Transverse colon (tissue), 4 donors: ENCODE measurements around the gene EML1.

ENCODE experiments used
- CTCF ChIP-seq, 5 experiments: fragments of 200-600 bp in 3 of 5; fragments of 450-650 bp in 2 of 5; sonication (generic) in 3 of 5; IDR thresholded peaks; 1 replicate in 2 of 5; 2 replicates in 3 of 5; pipeline ENCODE4 v1.5.1; 2016 to 2017; ENCODE audit warnings: antibody characterized with exemption in 5 of 5, inconsistent platforms in 3 of 5, mild to moderate bottlenecking in 2 of 5, moderate library complexity in 1 of 5
- EP300 ChIP-seq: sonication (generic); formaldehyde crosslinking; IDR thresholded peaks from one replicate; pipeline ENCODE4 v1.6.1; 2017; ENCODE audit warnings: antibody characterized with exemption, low read depth
- POLR2A ChIP-seq: fragments of 450-650 bp; IDR thresholded peaks from one replicate; pipeline ENCODE4 v1.6.1; 2016; ENCODE audit warnings: antibody characterized with exemption, mild to moderate bottlenecking, moderate library complexity
- POLR2AphosphoS5 ChIP-seq, 3 donors: sonication (generic); formaldehyde crosslinking; IDR thresholded peaks; one replicate each; pipeline ENCODE4 v1.6.1; 2016; ENCODE audit warnings: antibody characterized with exemption in 3 of 3

GRCh38 chr14:99790978-99791376, 2.2 kb upstream of the EML1 start:
- TF ChIP-seq CTCF (IDR thresholded peaks at IDR 0.05) = no peak
- no peak for TF ChIP-seq EP300
- TF ChIP-seq POLR2A = no peak
- no peak for TF ChIP-seq POLR2AphosphoS5 (IDR thresholded peaks at IDR 0.05)
